HG03060 (cell line): ENCODE results near the gene HERPUD2.
"Not testable (repeated sequence)": the region's sequence is repeated elsewhere in the genome, so short reads cannot be mapped to it uniquely, and the experiment has no call there.

ENCODE experiments used
- ATAC-seq: cut with Tn5 transposase; IDR thresholded peaks from one replicate; pipeline ENCODE4 v1.9.1; 2021; ENCODE audit warnings: low read depth, moderate number of reproducible peaks; ENCODE audit not compliant: unreplicated experiment

HERPUD2 gene

GRCh38 chr7:35714862-35715261 is 19.9 kb upstream of the HERPUD2 start:
- no peak for ATAC-seq

GRCh38 chr7:35714407-35714806 is 19.5 kb upstream of the HERPUD2 start:
- no peak for ATAC-seq

GRCh38 chr7:35712563-35713226 is 17.8 kb upstream of the HERPUD2 start:
- ATAC-seq, result no peak

- ATAC-seq, result no peak
These were observed 12.5 kb upstream of the HERPUD2 start for GRCh38 chr7:35707422-35707821.

- ATAC-seq, result no peak
These were observed 11.1 kb upstream of the HERPUD2 start for GRCh38 chr7:35705932-35706461.

- ATAC-seq, result no peak
These were observed 9.3 kb upstream of the HERPUD2 start for GRCh38 chr7:35704261-35704660.

GRCh38 chr7:35702541-35702940 is 7.6 kb upstream of the HERPUD2 start:
- no peak for ATAC-seq

GRCh38 chr7:35701287-35701900 is 6.5 kb upstream of the HERPUD2 start:
- peak; percentile 56 for ATAC-seq

- ATAC-seq, result no peak
These were observed 5.9 kb upstream of the HERPUD2 start for GRCh38 chr7:35700865-35701264.

- no peak for ATAC-seq
These were observed 5.4 kb upstream of the HERPUD2 start for GRCh38 chr7:35700333-35700732.

GRCh38 chr7:35699796-35700305 is 4.9 kb upstream of the HERPUD2 start:
- no peak for ATAC-seq

- ATAC-seq, result not testable (repeated sequence)
These were observed 3.4 kb upstream of the HERPUD2 start for GRCh38 chr7:35698382-35698781.

GRCh38 chr7:35697414-35698175 is 2.7 kb upstream of the HERPUD2 start:
- ATAC-seq, result no peak

GRCh38 chr7:35695987-35696386 is 1.1 kb upstream of the HERPUD2 start:
- no peak for ATAC-seq

GRCh38 chr7:35695473-35695850 is 527 bp upstream of the HERPUD2 start:
- peak; percentile 5 for ATAC-seq

GRCh38 chr7:35694161-35694783 is 663 bp downstream of the HERPUD2 start:
- no peak for ATAC-seq

- ATAC-seq, result no peak
These were observed 3.1 kb downstream of the HERPUD2 start for GRCh38 chr7:35691827-35692307.

GRCh38 chr7:35691366-35691765 is 3.6 kb downstream of the HERPUD2 start:
- no peak for ATAC-seq

GRCh38 chr7:35690614-35691013 is 4.3 kb downstream of the HERPUD2 start:
- ATAC-seq, result not testable (repeated sequence)

- ATAC-seq, result no peak
These were observed 9.2 kb downstream of the HERPUD2 start for GRCh38 chr7:35685781-35686180.
